Ishikawa (cell line): ENCODE measurements around the gene CCNL1.

ENCODE experiments used
- CEBPB ChIP-seq: IDR thresholded peaks from 2 replicates; pipeline ENCODE4 v1.6.1; 2012
- CREB1 ChIP-seq: IDR thresholded peaks from 2 replicates; pipeline ENCODE4 v1.6.1; 2012; ENCODE audit warnings: low read depth
- EGR1 ChIP-seq: IDR thresholded peaks from 2 replicates; pipeline ENCODE4 v1.6.1; 2012
- EP300 ChIP-seq: IDR thresholded peaks from 2 replicates; pipeline ENCODE4 v1.6.1; 2012; ENCODE audit warnings: borderline replicate concordance
- FOXM1 ChIP-seq: IDR thresholded peaks from 2 replicates; pipeline ENCODE4 v1.6.1; 2012; ENCODE audit warnings: low read depth, borderline replicate concordance
- MAX ChIP-seq: IDR thresholded peaks from 2 replicates; pipeline ENCODE4 v1.6.1; 2012
- NFIC ChIP-seq: IDR thresholded peaks from 2 replicates; pipeline ENCODE4 v1.6.1; 2012
- RAD21 ChIP-seq: IDR thresholded peaks from 2 replicates; pipeline ENCODE4 v1.6.1; 2012; ENCODE audit warnings: low read depth
- REST ChIP-seq: IDR thresholded peaks from 2 replicates; pipeline ENCODE4 v1.6.1; 2012; ENCODE audit warnings: low read depth, mild to moderate bottlenecking
- TAF1 ChIP-seq: IDR thresholded peaks from 2 replicates; pipeline ENCODE4 v1.6.1; 2012; ENCODE audit warnings: low read depth, mild to moderate bottlenecking
- TCF12 ChIP-seq: IDR thresholded peaks from 2 replicates; pipeline ENCODE4 v1.6.1; 2012; ENCODE audit warnings: low read depth
- TEAD4 ChIP-seq: IDR thresholded peaks from 2 replicates; pipeline ENCODE4 v1.6.1; 2012
- USF1 ChIP-seq: IDR thresholded peaks from 2 replicates; pipeline ENCODE4 v1.6.1; 2012
- YY1 ChIP-seq: IDR thresholded peaks from 2 replicates; pipeline ENCODE4 v1.6.1; 2012; ENCODE audit warnings: low read depth
- ZBTB7A ChIP-seq: IDR thresholded peaks from 2 replicates; pipeline ENCODE4 v1.6.1; 2012; ENCODE audit warnings: low read depth

CCNL1 gene

GRCh38 chr3:157104928-157105652 lies 54.9 kb downstream of the CCNL1 start:
- TF ChIP-seq ZBTB7A (no peak), EGR1 (no peak), YY1 (no peak), NFIC (no peak), FOXM1 (no peak), RAD21 (no peak), USF1 (no peak), TAF1 (no peak), CEBPB (no peak), TEAD4 (no peak)

- TF ChIP-seq YY1 (no peak), CEBPB (no peak), TCF12 (no peak), MAX (no peak), TEAD4 (no peak), FOXM1 (no peak), TAF1 (no peak), NFIC (no peak), RAD21 (no peak), USF1 (no peak), EP300 (no peak), CREB1 (no peak), EGR1 (no peak), REST (no peak), ZBTB7A (no peak)
Measured at GRCh38 chr3:157104521-157104920, 55.4 kb downstream of the CCNL1 start.

GRCh38 chr3:157103860-157104259 lies 56.1 kb downstream of the CCNL1 start:
- no peak for TF ChIP-seq FOXM1
- no peak for TF ChIP-seq EGR1

- no peak for TF ChIP-seq TCF12
- TF ChIP-seq REST: no peak
- TF ChIP-seq MAX: no peak
- no peak for TF ChIP-seq RAD21
- no peak for TF ChIP-seq TAF1
Measured at GRCh38 chr3:157103280-157103679, 56.7 kb downstream of the CCNL1 start.

- TF ChIP-seq REST (no peak), CEBPB (no peak), EGR1 (no peak), YY1 (no peak), NFIC (no peak), TCF12 (no peak)
Measured at GRCh38 chr3:157102098-157102497, 57.8 kb downstream of the CCNL1 start.
